Measurements from ENCODE around the gene ALK.

The ALK gene

DNA sequence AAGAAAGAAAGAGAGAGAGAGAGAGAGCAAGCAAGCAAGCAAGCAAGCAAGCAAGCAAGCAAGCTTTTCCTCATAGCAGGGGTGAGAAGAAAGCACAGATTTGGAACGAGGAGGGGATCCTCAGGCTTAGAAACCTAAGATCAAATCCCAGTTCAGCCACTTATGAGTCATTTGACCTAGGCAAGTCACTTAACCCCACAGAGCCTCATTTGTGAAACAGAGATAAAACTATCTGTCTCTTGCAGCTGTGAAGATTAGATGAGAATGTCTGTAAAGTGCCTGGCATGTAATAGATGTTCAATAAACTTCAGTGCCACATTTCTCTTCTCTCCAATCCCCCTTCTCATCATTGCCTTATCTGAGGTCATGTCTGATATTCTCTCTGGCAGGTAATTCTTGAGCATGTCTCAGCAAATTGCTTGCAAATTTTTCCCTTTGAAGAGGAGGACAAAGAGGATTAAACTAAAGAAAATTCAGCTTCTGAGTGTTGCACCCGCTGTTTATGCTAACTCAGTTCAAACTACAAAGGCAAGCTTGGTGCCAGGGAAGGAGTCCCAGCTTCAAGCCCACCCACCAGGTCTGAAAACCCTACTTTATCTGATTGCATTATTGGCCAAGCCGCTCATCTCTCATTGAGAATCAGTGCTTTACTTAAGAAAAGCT is 20.3 kb downstream of the ALK start:
- no peak for DNase-seq

DNA sequence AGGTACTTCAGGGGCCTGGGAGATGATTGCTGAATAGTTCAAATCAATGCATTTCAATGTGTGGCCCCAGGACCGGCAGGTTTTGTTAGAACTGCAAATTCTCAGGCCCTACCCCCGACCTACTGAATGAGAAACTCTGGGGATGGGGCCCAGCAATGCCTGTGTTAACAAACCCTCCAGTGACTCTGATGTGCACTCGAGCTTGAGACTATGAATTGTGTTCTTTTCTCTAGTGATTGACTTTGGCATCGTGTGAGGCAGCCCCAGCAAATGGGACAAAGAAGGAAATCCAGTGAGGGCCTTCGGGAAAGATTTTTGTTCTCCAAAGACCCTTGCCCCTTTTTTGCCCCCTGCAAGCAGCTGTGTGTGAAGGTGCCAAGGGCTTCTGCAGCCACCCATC is 22.4 kb downstream of the ALK start:
- no peak for DNase-seq

GRCh38 chr2:29894822-29895614 is 26.4 kb downstream of the ALK start:
- DNase-seq: no peak

- DNase-seq: no peak
Measured at GRCh38 chr2:29892585-29893259, 28.7 kb downstream of the ALK start.

DNA sequence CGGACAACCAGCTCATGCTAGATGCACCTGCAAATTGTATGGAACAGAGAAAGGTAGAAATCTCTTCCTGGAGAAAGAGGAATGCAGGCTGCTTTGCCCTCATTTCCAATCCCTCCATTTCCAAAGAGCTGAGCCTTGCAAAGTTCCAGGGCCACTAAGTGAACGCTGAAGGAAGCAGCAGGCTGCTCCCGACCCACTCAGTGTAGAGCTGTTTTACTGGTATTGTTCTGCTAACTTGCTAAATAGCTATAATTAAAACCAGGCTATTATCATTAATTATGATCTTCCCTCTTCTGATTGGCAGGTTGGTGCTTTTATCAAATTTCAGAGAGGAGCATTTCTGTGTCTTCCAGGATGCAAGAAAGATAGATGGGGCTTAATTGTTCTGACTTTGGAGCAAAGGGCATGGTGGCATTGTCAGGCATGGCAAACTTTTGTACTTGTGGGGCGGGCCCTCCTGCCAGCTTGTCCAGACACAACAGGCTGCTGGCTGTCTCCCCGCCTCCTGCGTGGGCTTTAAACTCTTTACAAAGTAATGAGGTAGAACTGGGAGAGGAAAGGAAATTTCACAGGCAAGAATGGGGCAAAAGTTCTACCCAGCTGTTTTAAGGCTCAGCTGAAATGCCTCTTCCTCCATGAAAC is 40.2 kb downstream of the ALK start:
- DNase-seq: no peak

DNA sequence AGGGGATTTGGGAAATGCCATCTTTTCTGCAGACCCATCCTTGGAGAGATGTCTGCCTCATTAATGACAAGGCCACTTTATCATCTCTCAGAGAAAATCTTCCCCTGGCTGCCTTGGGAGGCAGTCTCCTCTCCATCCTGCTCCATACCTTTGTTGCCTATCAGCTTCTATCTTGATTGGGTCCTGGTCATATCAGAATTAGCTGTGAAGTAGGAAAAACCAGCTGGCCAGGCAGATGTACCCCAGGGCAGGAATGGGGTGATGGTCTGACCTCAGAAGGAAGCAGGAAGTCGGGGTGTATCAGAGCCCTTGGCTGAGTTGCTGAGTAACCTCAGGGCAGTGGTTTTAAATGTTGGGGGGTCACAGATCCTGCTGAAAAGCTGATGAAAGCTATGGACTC is 41.3 kb downstream of the ALK start:
- DNase-seq: no peak

GRCh38 chr2:29879456-29879855 is 41.9 kb downstream of the ALK start:
- DNase-seq: no peak

DNA sequence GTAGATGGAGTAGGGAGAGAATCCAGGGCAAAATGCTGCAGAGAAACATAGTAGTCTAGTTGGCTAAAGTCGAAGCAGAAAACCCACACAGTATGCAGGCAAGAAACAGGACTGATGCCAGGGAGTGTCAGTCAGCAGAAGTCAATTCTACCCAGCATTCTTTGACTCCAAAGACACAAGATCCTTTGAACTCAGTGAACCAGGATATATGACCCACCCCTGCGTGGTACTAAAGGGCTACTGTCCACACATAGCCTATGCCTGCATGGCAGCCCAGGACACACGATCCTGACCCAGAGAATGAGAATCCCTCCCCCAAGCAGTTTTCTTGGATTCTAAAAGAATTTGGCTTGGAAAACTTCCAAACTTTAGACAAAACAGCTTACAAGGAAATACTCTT is 42.5 kb downstream of the ALK start:
- DNase-seq: no peak

GRCh38 chr2:29876374-29876773 is 45.0 kb downstream of the ALK start:
- DNase-seq: no peak

GRCh38 chr2:29874745-29875144 is 46.6 kb downstream of the ALK start:
- DNase-seq: no peak

DNA sequence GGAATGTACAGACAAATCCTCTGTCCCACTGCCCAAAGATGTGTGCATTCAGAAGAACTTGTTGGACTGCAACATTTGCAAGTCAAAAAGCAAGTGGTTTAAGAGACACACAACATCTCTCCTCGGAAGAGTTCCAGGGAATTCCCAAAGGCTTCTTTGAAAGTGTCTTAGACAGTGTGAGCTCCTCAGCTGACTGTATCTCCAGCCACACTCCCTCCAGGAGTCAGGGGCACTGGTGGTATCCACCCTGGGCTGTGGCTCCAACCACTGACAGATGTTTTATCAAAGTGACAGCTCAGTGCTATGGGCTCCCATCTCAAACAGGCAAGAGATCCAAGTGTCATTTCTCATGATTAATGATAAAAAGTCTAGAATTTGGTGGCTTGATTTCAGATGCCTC is 48.5 kb downstream of the ALK start:
- DNase-seq: no peak

GRCh38 chr2:29871541-29871940 is 49.8 kb downstream of the ALK start:
- DNase-seq: no peak

- no peak for DNase-seq
Measured at GRCh38 chr2:29865512-29865911, 55.9 kb downstream of the ALK start.

GRCh38 chr2:29864988-29865387 is 56.4 kb downstream of the ALK start:
- DNase-seq: no peak

GRCh38 chr2:29855924-29856639 is 65.3 kb downstream of the ALK start:
- no peak for DNase-seq

DNA sequence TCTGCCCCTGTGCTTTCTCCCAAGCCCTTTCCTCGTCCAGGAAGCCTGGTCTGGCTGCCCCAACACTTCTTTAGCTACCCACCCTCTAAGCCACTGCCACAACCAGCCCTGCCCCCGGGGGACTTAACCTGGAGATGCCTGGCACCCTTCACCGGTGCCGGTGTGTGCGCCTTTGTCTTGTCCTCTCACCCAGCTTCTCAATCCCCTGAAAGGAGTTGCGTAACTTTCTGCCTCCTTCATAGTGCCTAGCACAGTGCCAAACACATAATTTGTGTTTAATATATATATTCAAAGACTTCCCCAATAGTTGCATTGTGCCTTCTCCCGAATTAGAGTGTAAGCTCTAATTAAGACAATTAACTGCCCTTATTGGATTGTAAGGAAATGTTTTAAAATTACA is 70.6 kb downstream of the ALK start:
- DNase-seq: no peak

GRCh38 chr2:29848566-29849310 is 72.6 kb downstream of the ALK start:
- no peak for DNase-seq

DNA sequence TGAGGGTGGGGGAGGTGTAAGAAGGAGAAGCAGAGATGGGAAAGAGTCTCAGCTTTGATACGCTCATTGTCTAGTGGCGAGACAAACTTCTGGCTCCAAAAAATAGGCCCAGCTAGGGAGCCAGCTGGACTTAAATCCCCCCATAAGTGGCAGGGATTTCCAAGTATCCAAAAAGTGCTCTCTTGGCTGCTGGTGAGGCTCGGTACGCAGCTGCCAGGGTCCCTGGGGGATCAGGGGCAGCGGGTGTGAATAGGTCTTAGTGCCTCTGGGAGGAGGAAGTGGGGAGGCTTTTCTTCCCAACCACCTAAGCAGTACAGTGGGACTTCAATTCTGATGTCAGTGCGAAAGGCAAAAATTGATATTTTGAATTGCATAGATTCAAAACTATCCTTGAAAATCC is 73.5 kb downstream of the ALK start:
- no peak for DNase-seq

DNA sequence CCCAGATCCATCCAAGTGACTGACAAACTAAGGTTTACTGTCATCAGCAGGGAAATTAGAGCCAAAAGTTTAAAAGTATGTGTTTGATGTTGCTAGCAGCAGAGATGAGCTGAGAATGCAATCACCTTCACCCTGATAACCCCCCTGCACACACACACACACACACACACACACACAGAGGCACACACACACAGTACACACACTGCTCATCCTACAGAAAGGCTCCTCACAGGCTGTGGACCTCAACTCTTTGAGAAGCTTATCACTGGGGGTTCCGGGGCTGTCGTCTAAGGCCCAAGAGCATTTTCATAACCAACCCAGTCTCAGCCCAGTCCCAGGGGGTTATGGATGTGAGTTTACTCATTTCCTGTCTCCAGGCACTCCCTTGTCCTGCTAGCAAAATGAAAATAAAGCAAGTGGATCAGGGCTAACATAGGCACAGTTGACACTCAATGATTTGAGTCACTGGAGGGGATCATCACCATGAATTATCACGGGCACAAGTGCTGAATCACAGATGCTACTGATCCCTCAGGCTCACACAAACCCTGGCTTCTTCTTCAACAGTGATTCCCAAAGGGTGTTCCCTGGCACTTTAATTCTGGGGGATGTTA is 76.6 kb downstream of the ALK start:
- DNase-seq: no peak

- no peak for DNase-seq
Measured at GRCh38 chr2:29841386-29842004, 79.9 kb downstream of the ALK start.

DNA sequence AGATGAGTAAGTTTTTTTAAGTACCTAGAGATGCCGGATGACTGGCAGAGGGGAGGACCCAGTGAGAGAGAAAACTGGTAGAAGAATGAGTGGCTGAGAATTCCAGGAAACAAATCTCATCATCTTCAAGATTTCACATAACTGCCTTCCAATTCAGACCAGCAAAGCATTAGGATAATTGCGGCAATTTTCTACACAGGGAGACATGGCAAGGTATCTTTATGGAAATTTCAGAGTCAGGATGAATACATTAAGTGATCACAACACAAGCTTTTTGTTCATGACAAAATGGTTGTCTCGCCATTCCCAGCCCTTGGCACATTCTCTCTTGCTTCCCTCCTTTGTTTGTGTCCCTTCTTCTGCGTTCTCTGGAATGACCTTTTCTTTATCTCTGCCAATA is 82.1 kb downstream of the ALK start:
- no peak for DNase-seq

Measured in activated CD4-positive, CD25-positive, alpha-beta regulatory T cell treated with anti-CD3 and anti-CD28 coated beads, Interleukin-2, amount 50 U/mL, for 72 hours (primary cell).